Activated CD8-positive, alpha-beta memory T cell treated with anti-CD3 and anti-CD28 coated beads for 36 hours (primary cell): ENCODE measurements around the gene MACROD2. TPM values are rescaled to one million over a fixed set of nuclear protein-coding genes. Genes with fewer than 3 reads are reported as not detected.

Source experiments
- CTCF ChIA-PET: fragments of 350-600 bp; sonication (Branson Sonifier 250); formaldehyde crosslinking; loops from one replicate; lab custom pipeline; 2021; ENCODE audit warnings: antibody characterized with exemption; lab: Charles Lee
- POLR2A ChIA-PET: fragments of 350-600 bp; sonication (Branson Sonifier 250); formaldehyde crosslinking; loops from one replicate; lab custom pipeline; 2021; ENCODE audit warnings: antibody characterized with exemption; lab: Charles Lee
- total RNA-seq, 2 experiments: library from RNA; stranded (reverse); gene quantifications; one replicate each; pipeline ENCODE4 v1.2.3, GENCODE V29; 2021

Gene MACROD2
- total RNA-seq, 2 experiments from 2014 or later = not detected

GRCh38 chr20:15461938-15462337, 1466.6 kb downstream of the MACROD2 start:
- ChIA-PET POLR2A (no interaction called here), CTCF (no interaction called here)

GRCh38 chr20:15475483-15475882, 1480.2 kb downstream of the MACROD2 start:
- ChIA-PET CTCF (no interaction called here), POLR2A (no interaction called here)

GRCh38 chr20:15476186-15476585, 1480.9 kb downstream of the MACROD2 start:
- ChIA-PET CTCF (no interaction called here), POLR2A (no interaction called here)

DNA sequence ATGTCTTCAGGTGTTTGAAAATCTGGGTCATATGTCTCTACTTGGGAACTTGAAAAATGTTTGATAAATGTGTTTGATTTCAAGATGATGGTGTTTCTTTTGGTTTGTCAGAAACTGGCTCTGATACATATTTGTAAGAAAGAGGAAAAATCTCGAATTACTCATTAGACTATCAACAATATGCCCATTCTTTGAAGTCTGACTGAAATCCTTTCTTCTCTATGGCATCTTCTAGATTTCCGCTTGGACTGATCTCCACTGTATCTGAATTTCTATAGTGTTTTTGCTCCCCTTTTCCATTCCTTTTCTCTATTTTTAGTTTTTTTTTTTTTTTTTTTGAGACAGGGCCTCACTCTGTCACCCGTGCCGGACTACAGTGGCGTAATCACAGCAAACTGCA, 1481.5 kb downstream of the MACROD2 start:
- ChIA-PET CTCF (no interaction called here), POLR2A (no interaction called here)

GRCh38 chr20:15482525-15482924, 1487.2 kb downstream of the MACROD2 start:
- ChIA-PET CTCF (no interaction called here), POLR2A (no interaction called here)

- CTCF ChIA-PET = no interaction called here
- POLR2A ChIA-PET = no interaction called here
Observed at GRCh38 chr20:15485519-15485918, 1490.2 kb downstream of the MACROD2 start.

DNA sequence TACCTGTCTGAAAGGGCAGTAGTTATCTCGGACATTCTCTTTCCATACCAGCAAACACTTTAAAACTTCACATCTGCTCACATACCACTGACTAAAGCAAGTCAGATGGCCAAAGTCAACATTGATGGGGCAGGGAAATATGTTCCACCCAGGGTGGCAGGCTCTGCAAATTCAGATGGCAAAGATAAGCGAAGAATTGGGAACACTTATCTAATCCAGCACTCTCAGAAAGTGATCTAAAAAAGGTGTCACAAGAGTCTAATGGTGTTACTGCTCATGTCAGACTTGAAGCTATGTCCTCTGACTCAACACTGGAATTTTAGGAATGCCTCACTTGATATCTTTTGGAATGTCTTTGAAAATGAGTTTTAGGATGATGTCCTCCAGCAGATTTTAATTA, 1491.7 kb downstream of the MACROD2 start:
- POLR2A ChIA-PET = no interaction called here
- CTCF ChIA-PET = no interaction called here

DNA sequence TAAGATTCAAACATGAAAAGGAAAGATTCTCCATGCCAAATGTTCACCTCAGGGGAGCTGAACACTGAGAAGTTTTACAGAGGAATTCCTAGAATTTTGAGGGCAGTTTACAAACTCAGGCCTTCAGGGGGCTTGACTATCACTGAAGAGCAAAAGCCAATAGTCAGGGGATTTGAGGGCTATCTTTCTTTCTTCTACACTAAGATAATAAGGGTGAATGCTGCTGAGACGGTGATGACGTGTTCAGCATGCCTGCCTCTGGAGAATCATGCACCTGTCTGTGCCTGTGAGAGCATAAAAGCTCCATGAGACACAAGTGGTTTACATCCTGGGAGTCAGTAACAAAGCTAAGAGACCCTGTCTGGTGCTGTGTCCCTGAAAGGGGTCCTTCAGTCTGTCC, 1492.4 kb downstream of the MACROD2 start:
- ChIA-PET CTCF (no interaction called here), POLR2A (no interaction called here)

DNA sequence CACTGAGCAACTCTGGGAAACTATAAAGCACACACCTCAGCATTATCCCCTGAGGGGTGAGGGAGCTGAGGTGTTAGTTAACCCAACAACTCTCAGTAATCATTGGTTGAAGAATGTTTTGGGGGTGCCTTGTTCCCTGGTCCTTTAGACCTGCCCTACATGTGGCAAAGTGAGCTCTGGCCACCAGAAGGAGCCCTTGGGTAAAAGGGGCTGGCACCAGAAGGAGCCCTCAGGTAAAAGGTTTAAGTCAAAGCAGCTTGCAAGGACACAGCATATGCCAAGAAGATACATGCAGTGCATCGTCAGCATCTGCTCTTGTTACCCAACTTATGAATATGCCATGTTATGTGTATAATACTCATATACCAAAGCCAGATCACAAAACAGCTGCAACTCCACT, 1496.3 kb downstream of the MACROD2 start:
- POLR2A ChIA-PET = no interaction called here
- CTCF ChIA-PET = no interaction called here

GRCh38 chr20:15494851-15495250, 1499.5 kb downstream of the MACROD2 start:
- CTCF ChIA-PET = no interaction called here

GRCh38 chr20:15496501-15497039, 1501.3 kb downstream of the MACROD2 start:
- ChIA-PET POLR2A (no interaction called here), CTCF (no interaction called here)

More at GRCh38 chr20:15494851-15495250, 1499.5 kb downstream of the MACROD2 start:
- POLR2A ChIA-PET = no interaction called here

DNA sequence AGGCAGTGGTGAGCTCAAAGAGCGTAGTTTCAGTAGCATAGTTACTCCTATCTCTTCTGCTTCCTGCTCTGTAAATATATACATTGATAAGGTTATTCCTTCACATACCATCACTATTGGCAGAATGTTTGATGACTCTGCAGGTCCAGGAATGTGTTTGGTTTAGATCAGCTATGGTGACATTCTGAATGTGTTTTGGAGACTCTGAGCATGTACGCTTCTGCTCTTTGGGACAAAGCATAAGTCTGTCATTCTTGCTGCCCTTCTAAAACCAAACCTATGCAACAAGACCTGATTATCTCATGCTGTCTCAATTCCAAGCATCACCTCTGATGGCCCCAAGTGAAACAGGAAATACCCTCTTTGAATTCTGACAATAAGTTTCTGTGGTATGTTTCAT, 1503.6 kb downstream of the MACROD2 start:
- POLR2A ChIA-PET = no interaction called here

GRCh38 chr20:15506311-15506710, 1511.0 kb downstream of the MACROD2 start:
- ChIA-PET POLR2A (no interaction called here), CTCF (no interaction called here)

More for the DNA sequence above, 1503.6 kb downstream of the MACROD2 start:
- CTCF ChIA-PET = no interaction called here

DNA sequence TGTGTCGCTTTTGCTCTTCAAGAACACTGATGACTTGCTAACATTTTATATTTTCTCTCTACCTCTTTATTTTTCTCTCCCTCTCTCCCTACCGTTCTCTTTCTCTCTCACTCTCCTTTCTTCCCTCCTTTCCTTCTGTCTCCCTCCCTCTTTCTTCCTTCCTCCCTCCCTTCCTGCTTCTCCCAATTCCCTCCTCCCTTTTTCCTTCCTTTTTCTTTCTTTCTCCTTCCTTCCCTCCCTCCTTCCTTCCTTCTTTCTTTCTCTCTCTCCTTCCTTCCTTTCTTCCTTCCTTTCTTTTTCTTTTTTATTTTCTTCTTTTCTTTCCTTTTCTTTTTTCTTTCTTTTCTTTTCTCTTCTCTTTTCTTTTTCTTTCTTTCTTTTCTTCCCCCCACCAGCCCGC, 1511.8 kb downstream of the MACROD2 start:
- CTCF ChIA-PET = no interaction called here
- POLR2A ChIA-PET = no interaction called here

DNA sequence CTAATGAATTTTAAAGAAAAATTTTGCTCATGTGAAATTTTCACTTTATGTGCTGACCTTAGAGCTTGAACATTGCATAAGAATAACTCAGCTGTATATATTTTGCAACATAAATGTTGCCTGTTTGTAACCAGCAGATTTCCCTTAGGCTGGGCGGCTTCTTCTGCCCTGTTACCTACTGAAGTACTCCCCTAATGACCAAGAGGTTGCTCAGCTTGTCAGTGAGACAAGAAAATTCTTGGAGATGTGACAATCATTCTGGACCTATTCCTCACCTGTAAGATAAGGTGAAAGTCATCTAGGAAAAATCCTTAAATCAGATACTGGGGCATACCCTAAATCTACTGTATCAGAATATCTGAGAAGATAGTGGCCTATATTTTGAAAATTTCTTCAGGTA, 1516.2 kb downstream of the MACROD2 start:
- CTCF ChIA-PET = no interaction called here
- POLR2A ChIA-PET = no interaction called here

DNA sequence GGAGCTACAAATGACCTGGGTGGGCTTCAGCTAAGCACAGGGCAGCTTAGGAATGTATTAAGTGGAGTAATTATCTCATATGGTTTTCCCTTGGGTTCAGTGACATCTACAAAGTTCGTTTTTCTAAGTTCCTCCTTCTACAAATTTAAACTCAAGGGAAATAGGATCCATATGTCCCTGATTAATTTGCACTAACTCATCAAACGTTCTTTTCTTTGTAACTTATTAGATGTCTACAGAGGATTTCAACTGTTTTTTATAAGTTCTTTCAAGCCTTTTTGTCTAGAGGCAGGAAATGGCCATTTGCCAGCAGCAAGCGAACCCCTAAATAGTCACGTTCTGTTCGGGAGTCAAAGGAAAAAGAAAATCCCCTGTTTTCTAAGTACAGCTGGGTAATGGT, 1517.6 kb downstream of the MACROD2 start:
- ChIA-PET CTCF (no interaction called here), POLR2A (no interaction called here)

DNA sequence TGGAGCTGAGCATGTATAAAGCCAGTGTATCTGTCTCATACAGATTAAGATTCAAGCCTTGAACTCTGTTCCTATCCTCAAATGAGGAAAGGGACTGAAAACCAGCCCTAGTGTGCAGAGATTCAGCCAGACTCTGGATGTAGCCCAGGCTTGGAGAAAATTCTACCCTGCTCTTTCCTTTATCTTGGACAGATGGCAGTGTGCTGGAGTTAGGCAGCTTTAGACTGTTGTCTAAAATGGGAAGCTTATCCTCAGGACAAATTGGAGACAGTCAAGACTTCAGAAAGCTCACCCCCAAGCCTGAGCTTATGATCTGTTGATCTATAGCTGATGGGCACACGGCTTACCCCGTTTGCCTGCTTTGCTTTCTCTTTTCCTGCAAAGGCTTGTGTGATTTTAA, 1520.4 kb downstream of the MACROD2 start:
- CTCF ChIA-PET = no interaction called here
- POLR2A ChIA-PET = no interaction called here

DNA sequence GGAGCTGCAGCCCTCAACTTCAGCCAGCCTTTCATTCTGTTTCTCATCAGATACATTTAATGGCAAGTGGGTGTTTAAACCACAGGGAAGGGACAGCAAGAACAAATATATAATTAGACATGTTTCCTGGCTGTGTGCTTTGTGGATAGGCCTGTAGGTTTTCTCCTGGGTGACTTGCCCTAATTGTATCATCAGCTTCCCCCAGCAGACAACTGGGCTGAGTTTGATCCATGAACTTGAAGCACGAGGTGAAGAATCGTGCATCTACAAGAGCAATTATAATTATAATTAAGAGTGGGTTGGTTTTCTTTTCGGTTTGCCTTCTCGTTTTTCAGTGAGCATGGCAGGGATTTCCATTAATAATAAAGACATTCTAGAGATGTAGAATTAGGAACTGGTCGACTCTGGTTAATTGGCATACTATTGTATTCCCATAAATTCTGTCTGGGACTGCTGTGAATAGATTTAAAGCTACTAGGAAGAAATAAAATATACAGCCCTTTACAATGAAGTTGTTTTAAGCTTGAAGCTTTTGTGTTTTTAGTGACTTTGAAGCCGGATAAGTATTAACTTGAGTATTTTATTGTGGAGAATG, 1525.7 kb downstream of the MACROD2 start:
- ChIA-PET POLR2A (no interaction called here), CTCF (no interaction called here)

- ChIA-PET POLR2A (no interaction called here), CTCF (no interaction called here)
Observed at GRCh38 chr20:15523400-15523799, 1528.1 kb downstream of the MACROD2 start.

DNA sequence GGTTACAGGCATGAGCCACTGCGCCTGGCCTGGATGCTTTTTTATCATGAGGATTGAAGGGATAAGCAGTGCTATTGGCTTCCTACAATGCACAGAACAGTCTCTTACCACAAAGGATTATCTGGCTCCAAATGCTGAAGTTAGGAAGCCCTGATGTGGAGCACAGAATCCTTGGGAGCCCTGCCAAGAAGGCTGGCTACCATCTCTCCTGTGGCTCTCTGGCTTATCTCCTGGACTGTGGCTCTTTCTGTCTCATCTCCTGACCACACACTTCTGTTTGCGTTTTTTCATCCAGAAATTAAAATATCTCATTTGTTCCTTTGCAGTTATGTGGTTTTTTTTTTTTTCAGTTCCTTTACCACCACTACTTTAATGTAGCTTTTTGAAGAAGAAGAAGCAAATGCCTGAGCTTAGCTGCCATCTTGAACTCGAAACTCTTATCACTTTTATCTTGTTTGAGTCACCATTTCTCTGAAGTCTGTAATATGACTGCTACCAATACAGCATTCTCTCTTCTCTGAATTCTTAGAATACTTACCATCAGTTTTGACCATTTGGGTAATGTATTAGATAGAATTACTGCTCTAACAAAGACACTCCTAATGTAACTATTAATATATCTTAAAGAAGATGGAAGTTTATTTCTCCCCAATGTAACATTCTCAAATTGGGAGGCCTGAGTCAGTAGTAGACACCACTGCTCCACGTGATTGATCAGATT, 1533.2 kb downstream of the MACROD2 start:
- ChIA-PET POLR2A (no interaction called here), CTCF (no interaction called here)

DNA sequence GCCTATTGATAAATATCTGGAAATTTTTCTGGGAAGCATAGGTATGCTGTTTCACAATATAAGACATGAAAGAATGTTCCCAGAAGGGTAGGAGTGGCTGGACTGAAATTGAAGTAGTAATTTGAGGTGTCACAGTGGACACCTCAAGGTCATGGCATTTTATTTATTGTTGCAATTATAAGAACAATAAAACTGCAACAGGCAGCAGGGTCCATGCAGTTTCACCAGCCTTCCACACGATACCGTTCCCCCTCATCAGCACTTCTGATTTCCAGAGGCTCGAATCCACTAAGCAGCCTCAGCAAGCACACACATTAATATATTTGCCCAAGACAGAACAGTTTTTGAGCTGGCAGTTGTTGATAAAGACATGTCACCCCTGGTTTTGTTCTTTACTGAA, 1540.5 kb downstream of the MACROD2 start:
- ChIA-PET CTCF (no interaction called here), POLR2A (no interaction called here)
